ENCODE measurements around the gene MASP2.
"Not testable (repeated sequence)": the region's sequence is repeated elsewhere in the genome, so short reads cannot be mapped to it uniquely, and the experiment has no call there.

The MASP2 gene

GRCh38 chr1:10992864-10993263, 54.2 kb downstream of the MASP2 start:
- H3K9me2 ChIP-seq (ENCODE audit: low read depth, low read length) = no peaks in the 10 kb centered on the region
- no peak overlapping the region for H3K9ac ChIP-seq (ENCODE audit: low read length)
- H3K4me3 ChIP-seq (ENCODE audit: low read depth, low read length, poor library complexity, severe bottlenecking) = no peak overlapping the region
- H3K36me3 ChIP-seq (ENCODE audit: insufficient read depth, low read length) = no peaks in the 10 kb centered on the region
- H3K79me2 ChIP-seq (ENCODE audit: insufficient read depth, low read length) = no peaks in the 10 kb centered on the region
- H3F3A ChIP-seq (ENCODE audit: insufficient read depth, low read length) = no peaks in the 10 kb centered on the region
- no peaks in the 10 kb centered on the region for H3K4me1 ChIP-seq (ENCODE audit: insufficient read depth, low read length, severe bottlenecking)
- H2AFZ ChIP-seq (ENCODE audit: low read length) = no peak overlapping the region
- no peak overlapping the region for H3K27ac ChIP-seq (ENCODE audit: low read depth, low read length, poor library complexity, severe bottlenecking)
- TF ChIP-seq, protein P1, sequence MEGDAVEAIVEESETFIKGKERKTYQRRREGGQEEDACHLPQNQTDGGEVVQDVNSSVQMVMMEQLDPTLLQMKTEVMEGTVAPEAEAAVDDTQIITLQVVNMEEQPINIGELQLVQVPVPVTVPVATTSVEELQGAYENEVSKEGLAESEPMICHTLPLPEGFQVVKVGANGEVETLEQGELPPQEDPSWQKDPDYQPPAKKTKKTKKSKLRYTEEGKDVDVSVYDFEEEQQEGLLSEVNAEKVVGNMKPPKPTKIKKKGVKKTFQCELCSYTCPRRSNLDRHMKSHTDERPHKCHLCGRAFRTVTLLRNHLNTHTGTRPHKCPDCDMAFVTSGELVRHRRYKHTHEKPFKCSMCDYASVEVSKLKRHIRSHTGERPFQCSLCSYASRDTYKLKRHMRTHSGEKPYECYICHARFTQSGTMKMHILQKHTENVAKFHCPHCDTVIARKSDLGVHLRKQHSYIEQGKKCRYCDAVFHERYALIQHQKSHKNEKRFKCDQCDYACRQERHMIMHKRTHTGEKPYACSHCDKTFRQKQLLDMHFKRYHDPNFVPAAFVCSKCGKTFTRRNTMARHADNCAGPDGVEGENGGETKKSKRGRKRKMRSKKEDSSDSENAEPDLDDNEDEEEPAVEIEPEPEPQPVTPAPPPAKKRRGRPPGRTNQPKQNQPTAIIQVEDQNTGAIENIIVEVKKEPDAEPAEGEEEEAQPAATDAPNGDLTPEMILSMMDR (IDR thresholded peaks at IDR 0.05; ENCODE audit: low read length) = no peak
- no peak for TF ChIP-seq EZH2 (IDR thresholded peaks at IDR 0.05; ENCODE audit: borderline replicate concordance, low read length)
- H3K27me3 ChIP-seq (ENCODE audit: insufficient read depth, low read length) = no peaks in the 10 kb centered on the region; the same call in 1 of the 2 replicates
- H3K9me3 ChIP-seq (ENCODE audit: low read length) = no peaks in the 10 kb centered on the region
- H3K4me2 ChIP-seq (ENCODE audit: low read length) = no peak overlapping the region
- no peaks in the 10 kb centered on the region for H4K20me1 ChIP-seq (ENCODE audit: insufficient read depth, low read length)

GRCh38 chr1:10992004-10992403, 55.0 kb downstream of the MASP2 start:
- H2AFZ ChIP-seq (ENCODE audit: low read length); H3K79me2 ChIP-seq (ENCODE audit: insufficient read depth, low read length); H3K9ac ChIP-seq (ENCODE audit: low read length); H3K4me2 ChIP-seq (ENCODE audit: low read length); H3K27me3 ChIP-seq (ENCODE audit: insufficient read depth, low read length); H3K4me3 ChIP-seq (ENCODE audit: low read depth, low read length, poor library complexity, severe bottlenecking); H3K9me2 ChIP-seq (ENCODE audit: low read depth, low read length); H3K36me3 ChIP-seq (ENCODE audit: insufficient read depth, low read length); H3K27ac ChIP-seq (ENCODE audit: low read depth, low read length, poor library complexity, severe bottlenecking); H3K9me3 ChIP-seq (ENCODE audit: low read length); H4K20me1 ChIP-seq (ENCODE audit: insufficient read depth, low read length); H3F3A ChIP-seq (ENCODE audit: insufficient read depth, low read length); H3K4me1 ChIP-seq (ENCODE audit: insufficient read depth, low read length, severe bottlenecking): not testable (repeated sequence)

GRCh38 chr1:10990828-10991227, 56.2 kb downstream of the MASP2 start:
- Histone ChIP-seq H3K9me2 (ENCODE audit: low read depth, low read length) (no peaks in the 10 kb centered on the region), H3K4me3 (ENCODE audit: low read depth, low read length, poor library complexity, severe bottlenecking) (no peak overlapping the region), H3K9ac (ENCODE audit: low read length) (no peak overlapping the region), H3K27ac (ENCODE audit: low read depth, low read length, poor library complexity, severe bottlenecking) (no peak overlapping the region), H4K20me1 (ENCODE audit: insufficient read depth, low read length) (no peaks in the 10 kb centered on the region), H3K4me2 (ENCODE audit: low read length) (no peak overlapping the region), H3K27me3 (ENCODE audit: insufficient read depth, low read length) (no peaks in the 10 kb centered on the region; the same call in 1 of the 2 replicates), H3K9me3 (ENCODE audit: low read length) (no peaks in the 10 kb centered on the region), H3F3A (ENCODE audit: insufficient read depth, low read length) (no peaks in the 10 kb centered on the region), H3K79me2 (ENCODE audit: insufficient read depth, low read length) (no peaks in the 10 kb centered on the region), H2AFZ (ENCODE audit: low read length) (no peak overlapping the region), H3K4me1 (ENCODE audit: insufficient read depth, low read length, severe bottlenecking) (no peaks in the 10 kb centered on the region), H3K36me3 (ENCODE audit: insufficient read depth, low read length) (no peaks in the 10 kb centered on the region)
- TF ChIP-seq, protein P1 (IDR thresholded peaks at IDR 0.05; ENCODE audit: low read length) = no peak
- TF ChIP-seq EZH2 (IDR thresholded peaks at IDR 0.05; ENCODE audit: borderline replicate concordance, low read length) = no peak

- H3K27me3 ChIP-seq (ENCODE audit: insufficient read depth, low read length); H3K79me2 ChIP-seq (ENCODE audit: insufficient read depth, low read length); H3F3A ChIP-seq (ENCODE audit: insufficient read depth, low read length); H3K36me3 ChIP-seq (ENCODE audit: insufficient read depth, low read length); H3K9me3 ChIP-seq (ENCODE audit: low read length); H3K4me2 ChIP-seq (ENCODE audit: low read length); H4K20me1 ChIP-seq (ENCODE audit: insufficient read depth, low read length); H3K9me2 ChIP-seq (ENCODE audit: low read depth, low read length); H3K4me1 ChIP-seq (ENCODE audit: insufficient read depth, low read length, severe bottlenecking); H3K9ac ChIP-seq (ENCODE audit: low read length); H3K4me3 ChIP-seq (ENCODE audit: low read depth, low read length, poor library complexity, severe bottlenecking); H3K27ac ChIP-seq (ENCODE audit: low read depth, low read length, poor library complexity, severe bottlenecking); H2AFZ ChIP-seq (ENCODE audit: low read length): not testable (repeated sequence)
Observed at GRCh38 chr1:10989920-10990516, 57.0 kb downstream of the MASP2 start.

Data from OCI-LY1 (cell line).